ENCODE results near the gene RGL4.
"Not testable (repeated sequence)": the region's sequence is repeated elsewhere in the genome, so short reads cannot be mapped to it uniquely, and the experiment has no call there.

Gene RGL4, protein sequence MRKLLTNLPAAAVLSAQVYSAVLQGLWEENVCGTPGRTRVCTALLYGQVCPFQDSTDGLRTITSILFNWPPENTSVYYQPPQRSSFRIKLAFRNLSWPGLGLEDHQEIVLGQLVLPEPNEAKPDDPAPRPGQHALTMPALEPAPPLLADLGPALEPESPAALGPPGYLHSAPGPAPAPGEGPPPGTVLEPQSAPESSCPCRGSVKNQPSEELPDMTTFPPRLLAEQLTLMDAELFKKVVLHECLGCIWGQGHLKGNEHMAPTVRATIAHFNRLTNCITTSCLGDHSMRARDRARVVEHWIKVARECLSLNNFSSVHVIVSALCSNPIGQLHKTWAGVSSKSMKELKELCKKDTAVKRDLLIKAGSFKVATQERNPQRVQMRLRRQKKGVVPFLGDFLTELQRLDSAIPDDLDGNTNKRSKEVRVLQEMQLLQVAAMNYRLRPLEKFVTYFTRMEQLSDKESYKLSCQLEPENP

DNA sequence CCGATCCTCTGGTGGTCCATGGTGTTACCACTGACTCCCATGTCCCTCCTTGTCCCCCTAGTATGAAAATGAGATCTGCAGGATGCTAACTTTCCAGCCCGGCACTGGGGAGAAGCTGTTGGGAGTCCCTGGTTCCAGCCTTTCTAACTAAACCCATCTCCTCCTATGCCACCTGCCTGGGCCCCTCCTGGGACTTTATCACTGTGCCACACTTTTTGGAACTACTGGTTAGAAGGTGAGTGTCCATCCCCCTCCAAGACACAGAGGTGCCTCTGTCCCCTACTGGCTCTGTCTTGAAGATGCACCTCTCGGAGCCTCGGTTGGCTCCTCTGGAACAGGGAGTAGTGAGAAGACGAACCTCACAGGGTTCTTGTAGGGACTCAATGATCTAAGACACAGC, at the start of gene RGL4:
RGL4 (plus strand) TSS at position 301 of the 400 bp plus-strand sequence. CDS start 1,018 bp downstream, outside the sequence.
- DNase-seq = no peak

DNA sequence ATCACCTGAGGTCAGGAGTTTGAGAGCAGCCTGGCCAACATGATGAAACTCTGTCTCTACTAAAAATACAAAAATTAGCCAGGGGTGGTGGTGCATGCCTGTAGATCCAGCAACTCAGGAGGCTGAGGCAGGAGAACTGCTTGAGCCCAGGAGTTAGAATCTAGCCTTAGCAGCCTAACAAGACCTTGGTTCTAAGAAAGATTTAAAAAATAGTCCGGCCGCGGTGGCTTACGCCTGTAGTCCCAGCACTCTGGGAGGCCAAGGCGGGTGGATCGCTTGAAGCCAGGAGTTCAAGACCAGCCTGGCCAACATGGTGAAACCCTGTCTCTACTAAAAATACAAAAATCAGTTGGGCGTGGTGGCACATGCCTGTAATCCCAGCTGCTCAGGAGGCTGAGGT, 44.3 kb upstream of the RGL4 start:
- DNase-seq = not testable (repeated sequence)

DNA sequence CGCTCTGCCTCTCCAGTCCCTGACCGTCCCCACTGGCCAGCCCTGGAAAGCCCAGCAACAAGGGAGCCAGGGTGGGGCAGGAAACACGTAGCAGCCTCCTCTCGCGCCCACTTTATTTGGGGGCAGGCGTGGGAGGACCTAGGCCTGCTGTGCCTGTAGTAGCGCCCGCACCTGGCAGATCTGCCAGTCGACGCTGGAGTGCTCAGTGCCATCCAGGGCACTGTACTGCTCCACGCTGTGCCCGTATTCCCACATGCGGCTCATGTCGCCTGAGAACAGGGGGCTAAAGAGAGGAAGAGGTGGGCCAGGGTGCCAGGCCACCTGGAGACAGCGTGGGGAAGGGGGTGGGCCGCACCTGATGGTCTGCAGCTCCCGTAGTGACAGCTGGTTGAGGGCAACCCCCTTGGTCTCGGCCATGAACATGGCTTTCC, 41.7 kb upstream of the RGL4 start:
- no peak for DNase-seq

DNA sequence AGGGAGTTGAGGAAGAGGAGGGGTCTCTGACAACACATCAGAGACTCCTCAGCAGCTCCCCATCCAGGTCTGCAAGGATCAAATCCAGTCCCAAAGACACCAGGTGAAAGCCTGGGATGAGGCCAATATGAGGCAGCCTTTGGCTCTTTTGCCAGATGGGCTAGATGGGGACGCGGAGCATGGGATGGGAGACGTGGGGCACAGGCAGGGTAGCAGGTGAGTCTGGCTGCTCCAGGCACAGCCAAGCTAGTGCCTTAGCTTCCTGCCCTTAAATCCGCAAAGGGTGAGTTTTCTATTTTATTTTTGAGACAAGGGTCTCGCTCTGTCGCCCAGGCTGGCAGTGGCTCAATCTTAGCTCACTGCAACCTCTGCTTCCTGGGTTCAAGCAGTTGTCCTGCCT, 39.1 kb upstream of the RGL4 start:
- DNase-seq = no peak

DNA sequence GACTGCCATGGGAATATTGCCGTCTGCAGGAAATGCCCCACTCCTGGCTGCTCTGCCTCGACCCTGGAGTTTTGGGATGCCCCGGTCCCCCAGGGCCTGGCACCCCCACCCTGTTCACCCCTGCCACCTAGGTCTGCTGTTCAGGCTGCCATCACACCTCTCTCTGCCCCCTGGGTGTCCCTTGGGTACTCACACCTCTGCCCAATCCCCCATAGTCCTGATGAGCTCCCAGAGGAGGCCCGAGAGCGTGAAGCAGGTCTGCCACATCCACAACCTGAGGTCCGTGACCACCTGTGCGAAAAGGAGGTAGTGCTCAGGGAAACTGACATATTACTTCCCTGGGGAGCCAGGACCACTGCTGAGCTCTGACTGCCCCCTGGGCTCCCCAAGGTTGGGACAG, 38.5 kb upstream of the RGL4 start:
- DNase-seq = no peak

DNA sequence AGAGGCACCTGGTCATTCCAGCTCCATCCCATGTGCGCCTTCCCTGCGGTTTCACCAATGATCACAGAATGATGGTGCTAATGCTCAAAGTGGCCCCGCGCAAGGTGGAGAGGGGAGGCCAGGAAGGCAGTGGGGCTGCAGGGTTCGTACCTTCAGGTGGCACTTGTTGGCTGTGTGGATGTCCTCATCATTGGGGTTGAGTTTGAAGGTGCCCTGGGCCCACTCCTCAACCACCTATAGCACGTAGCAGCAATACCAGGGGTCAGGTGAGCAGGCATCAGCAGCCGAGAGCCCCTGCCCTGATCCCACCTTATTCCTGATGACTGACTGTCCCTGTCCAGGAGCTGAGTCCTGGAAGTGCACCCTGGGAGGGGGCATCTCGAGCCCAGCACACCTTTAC, 38.1 kb upstream of the RGL4 start:
- no peak for DNase-seq

DNA sequence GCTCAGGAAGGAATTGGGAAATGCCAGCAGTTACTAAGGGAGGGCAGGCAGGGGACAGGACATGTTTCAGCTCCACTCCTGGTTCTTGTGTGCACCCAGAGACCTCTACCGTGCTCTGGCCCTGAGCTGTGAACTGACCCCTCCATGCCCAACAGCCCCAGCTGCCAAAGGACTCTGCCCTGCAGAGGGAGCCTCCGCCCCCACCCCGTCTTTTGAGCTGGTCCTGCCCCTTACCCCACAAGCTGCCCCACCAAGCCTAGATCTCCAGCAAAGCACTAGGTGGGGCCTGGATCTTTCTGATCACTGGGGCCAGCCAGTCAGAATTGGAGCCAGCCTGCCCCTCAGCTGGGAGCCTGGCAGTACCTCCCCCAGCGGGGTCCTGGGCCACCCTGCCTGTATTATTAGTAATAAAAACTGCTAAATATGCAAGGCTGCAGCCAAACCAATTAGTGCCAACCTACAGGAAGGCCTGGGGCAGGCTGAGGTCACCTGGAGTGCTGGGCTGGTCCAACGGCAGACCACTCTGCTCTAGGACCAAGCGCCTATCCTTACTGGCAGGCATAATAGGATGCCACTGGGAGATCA, 34.8 kb upstream of the RGL4 start:
- DNase-seq = no peak

DNA sequence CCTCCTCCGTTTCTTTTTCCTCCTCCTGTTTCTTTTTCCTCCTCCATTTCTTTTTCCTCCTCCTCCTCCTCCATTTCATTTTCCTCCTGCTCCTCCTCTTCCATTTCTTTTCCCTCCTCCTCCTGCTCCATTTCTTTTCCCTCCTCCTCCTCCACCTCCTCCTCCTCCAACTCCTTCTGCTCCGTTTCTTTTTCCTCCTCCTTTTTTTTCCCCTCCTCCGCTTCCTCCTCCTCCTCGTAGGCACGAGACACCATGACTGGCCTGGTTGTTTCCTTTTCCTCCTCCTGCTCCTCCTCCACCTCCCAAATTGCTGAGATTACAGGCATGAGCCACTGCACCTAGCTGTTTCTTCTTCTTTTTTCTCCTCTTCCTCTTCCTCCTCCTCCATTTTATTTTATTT, 33.1 kb upstream of the RGL4 start:
- DNase-seq = no peak

DNA sequence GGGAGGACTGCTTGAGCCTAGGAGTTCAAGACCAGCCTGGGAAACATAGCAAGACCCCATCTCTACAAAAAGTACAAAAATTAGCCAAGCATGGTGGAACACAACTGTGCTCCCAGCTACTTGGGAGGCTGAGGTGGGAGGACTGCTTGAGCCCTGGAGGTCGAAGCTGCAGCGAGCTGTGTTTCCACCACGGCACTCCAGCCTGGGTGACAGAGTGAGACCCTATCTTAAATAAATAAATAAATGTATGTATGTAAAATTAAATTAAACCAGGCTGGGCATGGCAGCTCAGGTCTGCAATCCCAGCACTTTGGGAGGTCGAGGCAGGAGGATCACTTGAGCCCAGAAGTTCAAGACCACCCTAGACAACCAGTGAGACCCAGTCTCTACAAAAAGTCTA, 30.4 kb upstream of the RGL4 start:
- DNase-seq = not testable (repeated sequence)

DNA sequence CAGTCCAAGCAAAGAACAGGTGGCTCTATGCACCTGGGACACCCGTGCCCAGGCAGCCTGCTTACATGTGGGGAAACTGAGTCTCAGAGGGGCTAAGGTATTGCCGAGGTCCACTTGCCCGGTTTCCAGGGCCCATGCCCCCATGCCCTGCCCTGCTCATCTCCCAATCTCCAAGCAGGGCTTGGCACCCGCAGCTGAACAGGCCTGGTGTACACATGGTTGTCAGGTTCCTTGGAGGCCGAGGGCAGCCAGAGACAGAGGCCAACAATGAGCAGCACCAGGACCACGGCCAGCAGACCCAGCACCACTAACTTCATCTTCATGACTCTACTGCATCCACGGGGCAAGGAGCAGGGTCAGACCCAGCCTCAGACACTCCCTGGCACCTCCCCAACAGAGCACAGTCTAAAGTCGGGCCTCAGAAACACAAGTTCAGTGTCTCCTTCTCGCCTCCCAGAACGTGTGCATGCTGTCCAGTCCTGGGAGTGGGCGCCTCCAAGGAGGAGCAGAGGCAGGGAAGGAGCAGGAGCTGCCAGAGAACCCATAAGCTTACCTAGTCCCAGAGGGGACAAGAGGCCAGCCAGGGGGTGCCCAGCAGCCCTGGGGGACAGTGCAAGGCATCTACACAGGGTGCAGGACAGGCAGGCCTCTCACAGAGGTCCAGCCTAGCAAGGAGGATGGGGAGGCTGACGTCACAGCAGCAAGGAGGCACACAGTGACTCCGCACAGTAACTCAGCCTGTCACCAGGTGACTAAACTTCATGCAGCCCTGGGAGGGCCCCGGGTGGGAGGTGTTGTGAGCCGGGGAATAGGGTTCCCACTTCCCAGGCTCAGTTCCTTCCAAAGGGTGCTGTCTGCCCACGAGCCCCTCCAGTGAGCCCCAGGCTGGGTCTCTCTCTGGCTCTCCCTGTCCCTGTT, 20.2 kb upstream of the RGL4 start:
- DNase-seq = no peak

DNA sequence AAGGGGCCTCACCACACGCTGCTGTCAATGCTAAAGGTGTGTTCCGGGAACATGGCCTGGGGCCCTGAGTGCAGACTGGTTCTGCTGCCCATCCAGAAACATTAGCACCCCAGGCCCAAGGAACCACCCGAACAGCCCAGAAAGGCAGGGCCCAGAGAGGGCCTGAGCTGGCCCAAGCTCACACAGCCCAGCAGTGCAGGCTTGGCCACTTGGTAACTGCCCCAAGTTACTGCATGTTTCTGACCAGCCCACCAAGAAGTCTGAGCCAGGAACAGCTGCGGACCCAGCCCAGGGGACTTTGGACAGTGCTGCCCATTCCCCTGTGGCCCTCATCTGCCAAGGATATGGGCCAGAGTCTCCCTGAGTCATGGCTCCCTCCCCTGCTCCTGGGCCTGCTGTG, 19.4 kb upstream of the RGL4 start:
- not testable (repeated sequence) for DNase-seq

DNA sequence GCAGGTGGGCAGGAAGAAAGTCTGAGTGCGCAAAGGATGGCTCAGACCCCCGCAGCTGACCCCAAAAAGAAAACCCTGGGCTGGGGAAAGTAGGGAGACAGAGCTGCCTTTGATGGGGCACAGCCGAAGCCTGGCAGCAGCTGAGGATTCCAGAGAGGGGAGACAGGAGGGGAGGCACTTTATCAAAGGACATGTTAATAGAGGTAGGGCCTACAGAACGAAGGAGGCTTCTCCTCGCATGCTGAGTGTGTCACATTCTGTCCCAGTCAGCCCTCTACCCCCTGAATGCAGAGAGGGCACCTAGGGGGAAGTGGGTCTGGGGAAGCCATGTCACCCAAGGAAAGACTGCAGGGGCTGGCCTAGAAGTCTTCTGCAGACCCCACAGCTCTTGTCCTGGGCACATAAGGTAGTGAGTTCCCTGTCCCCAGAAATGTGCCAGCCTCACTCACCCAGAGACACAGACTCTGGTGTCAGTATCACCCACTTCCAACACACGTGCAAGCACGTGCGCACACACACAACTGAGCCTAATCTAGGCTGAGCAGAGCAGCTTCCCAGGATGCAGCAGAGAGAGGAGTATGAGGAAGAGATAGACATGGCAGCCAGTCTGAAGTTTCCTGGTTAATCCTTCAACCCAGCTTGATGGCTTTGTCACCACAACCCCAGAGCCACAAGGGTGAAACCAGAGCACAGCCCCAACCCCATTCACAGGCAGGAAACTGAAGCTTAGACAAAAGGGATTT, 18.3 kb upstream of the RGL4 start:
- DNase-seq = not testable (repeated sequence)

DNA sequence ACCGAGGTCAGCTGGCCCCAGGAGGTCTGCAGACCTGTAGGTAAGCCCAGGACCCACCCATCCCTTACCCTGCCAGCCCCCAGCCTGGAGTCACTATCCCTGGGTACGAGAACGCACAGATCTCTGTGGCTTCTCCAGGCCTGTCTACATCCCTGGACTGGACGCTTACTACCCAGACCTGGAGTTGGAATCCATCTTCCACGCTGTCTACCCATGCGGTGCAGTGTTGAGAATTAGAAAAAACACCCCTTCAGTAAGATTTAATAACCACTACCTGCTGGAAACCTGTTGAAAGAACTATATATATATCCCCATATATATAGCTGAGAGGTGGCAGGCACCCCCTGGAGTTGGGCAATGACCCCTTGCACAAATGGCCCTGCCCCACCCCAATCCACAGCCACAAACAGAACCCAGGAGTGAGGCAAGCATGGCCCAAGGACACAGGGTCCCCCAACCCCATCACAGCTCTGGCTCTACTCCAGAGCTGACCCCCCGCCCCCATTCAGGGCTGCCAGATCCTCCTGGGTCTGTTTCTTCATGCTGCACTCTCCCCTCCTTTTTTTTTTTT, 17.7 kb upstream of the RGL4 start:
- no peak for DNase-seq

DNA sequence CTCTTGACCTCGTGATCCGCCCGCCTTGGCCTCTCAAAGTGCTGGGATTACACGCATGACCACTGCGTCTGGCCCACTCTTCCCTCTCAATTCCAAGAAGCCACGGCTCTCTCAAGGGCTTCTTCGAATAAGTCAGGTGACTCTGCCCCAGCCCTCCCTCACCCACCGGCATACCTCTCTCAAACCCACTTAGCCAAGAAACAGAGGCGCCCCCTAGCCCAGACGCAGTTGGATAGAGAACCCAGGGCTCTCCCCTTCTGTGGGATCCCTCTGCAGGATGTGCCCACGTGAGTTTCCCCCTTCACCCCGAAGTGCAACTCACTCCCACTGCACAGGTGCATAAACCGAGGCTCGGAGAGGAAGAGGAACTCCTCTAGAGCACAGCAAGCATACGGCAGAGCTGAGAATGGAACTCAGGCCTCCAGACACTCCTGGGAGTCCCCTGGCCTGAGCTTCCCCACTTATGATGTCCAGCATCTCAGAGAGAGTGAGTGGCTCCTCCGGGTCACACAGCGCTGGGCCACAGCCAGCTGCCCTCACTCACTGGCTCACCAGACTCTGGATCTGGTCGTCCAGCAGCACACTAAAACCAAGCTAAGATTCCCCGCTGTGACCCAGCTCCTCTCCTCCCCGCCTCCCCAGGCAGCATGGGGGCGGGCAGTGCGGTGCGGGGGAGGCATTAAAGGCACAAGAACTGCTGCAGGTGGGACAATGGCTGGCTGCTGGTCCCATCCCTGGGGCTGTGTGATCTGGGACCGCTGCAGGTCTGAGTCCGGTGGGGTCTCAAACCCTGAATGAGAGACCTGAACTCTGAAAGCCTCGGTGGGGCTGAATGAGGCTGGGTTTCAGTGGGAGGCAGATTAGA, 16.8 kb upstream of the RGL4 start:
- no peak for DNase-seq

DNA sequence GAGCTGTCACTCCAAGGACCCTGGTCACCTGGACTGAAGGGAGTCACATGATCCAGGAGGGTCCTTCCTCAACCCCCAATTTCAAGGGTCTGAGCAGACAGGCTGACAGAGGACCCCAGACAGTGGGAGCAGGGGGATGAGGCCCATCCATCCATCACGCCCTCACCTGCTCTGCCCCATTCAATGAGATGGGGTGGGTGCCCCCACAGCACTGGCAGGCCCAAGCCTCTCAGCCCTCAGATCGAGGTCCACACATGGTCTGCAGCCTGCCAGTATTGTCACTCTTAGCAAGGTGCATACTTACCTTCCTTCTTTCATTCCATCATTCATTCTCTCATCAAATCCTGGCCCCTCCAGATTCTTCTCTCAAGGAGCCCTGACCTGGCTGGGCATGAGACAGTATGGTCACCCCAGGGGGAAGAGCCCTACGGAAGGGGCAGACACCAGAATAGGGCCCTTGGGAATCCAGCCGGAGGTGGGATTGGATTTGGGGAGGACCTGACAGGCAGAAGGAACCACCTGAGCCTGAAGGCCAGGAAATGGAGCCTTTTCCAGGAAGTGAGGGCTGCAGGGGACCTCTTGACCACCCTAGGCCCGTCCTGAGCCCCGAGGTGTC, 15.8 kb upstream of the RGL4 start:
- not testable (repeated sequence) for DNase-seq

DNA sequence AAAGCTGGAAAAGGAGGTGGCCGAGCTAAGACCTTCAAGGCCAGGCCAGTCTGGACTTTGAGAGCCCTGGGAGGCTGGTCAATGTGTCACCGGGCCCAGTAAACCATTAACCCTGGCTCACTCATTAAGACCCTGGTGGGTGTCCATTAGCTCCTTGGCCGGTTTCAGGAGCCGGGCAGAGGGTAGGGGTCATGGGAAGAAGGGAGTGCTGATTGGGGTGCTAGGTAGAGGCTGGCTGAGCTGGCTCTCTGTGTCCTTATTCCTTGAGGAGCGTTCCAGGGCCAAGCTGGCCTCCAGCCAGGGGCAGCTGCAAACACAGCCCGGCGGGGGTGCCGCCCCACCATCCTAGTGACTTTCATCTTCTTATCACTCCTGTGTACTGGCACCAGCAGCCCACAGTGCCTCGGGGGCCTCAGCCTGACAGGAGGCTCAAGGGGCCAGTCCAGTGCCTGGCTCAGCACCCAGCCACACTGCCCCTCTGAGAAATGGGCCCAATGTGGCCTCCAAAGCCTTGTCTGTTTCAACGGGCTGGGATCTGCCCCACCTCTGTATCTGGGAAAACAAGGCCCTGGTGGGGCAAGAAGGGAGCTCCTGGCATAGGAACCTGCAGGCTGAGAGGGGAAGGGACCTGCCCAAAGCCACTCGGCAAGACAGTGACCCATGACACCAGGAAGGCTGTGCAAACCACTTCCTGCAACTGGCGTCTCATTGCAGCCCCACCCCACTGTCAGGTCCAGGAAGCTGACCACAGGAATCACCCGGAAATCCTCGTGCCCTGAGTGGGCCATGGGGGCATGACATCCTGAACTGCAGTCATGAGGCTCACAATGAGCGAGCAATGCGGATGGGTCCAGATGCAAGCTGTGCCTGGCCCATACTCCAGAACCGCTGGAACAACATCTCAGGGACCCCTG, 15.1 kb upstream of the RGL4 start:
- DNase-seq = no peak

DNA sequence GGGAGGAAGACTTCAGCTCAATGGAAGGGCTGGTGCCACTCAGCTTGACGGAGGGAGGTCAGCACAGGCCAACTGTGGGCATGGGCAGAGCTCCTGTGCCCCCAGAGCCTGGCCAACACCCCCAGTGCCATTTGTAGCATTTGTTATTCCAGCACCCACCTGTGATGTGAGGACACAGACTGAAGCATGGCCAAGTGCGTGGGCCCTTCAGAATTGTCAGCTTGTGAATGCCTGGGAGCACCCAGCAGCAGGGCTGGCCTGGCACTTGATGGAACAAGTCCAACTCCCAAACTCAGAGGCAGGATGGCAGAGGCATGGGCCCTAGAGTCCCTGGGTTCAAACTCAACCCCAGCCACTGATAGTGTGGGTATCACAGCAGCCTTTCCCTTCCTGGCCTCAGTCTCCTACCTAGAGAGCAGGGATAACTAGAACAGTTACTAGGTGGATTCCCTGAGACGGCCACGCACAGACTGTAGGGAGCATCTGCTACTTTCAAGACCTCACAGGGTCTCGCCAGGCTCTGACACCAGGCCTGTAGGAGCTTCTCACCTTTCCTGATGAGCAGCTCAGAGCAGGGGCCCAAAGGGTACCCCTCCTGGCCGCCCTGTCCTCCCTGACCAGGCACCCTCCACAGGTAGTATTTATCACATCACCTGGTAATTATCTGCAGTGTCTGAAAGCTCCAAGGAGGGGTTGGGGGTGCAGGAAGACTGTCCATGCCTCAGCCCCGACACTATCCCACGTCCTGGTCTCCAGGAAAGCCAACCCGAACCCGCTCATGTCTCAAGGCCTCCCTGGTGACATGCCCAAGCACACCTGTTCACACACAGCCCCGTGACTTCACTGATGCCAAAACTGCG, 13.7 kb upstream of the RGL4 start:
- not testable (repeated sequence) for DNase-seq

DNA sequence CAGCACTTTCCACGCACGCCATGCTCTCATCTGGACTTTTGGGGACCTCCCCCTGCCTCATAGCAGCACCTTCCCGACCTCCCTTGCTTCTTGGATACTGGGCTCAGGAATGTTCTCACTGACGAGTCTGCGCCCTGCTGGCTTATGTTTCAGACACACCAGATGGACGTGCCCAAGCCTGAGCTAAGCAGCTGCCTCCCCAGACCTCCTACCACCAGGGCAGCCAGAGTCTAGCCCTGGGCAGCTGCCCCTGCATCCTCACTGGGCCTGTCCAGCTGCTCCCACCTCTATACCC, 13.2 kb upstream of the RGL4 start:
- DNase-seq = peak; percentile 51

DNA sequence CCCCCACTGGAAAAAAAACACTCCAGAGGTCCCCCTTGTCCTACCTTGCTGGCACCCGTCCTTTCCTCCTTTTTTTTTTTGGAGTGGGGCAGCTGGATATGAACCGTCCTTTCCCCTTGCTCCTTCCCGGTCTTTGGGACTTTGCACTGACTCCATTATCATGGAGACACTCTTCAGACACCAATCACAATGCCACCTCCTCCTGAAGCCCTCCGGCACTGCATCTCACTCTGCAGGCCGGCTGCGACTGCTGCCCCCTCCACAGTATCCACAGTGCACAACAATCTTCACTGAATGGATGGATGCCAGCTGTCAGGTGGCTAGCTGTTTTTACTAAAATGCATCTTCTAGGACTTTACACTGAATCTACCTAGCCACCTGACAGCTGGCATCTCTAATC, 12.7 kb upstream of the RGL4 start:
- DNase-seq = peak; percentile 38
